GM23338 (cell line): ENCODE data around the gene DRG2. TPM values are rescaled to one million over a fixed set of nuclear protein-coding genes. Genes with fewer than 3 reads are reported as not detected.

ENCODE experiments used
- ATAC-seq: fragments of 200-7000 bp; cut with Tn5 transposase; 3 replicates; pipeline ENCODE4 v1.9.1; 2020
- DNase-seq: peaks from one replicate; pipeline ENCODE4 v3.0.0-alpha.2; 2015; ENCODE audit warnings: low spot score
- H2AFZ ChIP-seq: fragments of 200-600 bp; sonication (generic); 2 replicates; pipeline ENCODE4 v1.8.0; 2016; ENCODE audit warnings: antibody characterized with exemption, mild to moderate bottlenecking, moderate library complexity
- H3F3A ChIP-seq: fragments of 200-600 bp; sonication (generic); replicated peaks from 2 replicates; pipeline ENCODE4 v1.8.0; 2017; ENCODE audit warnings: antibody characterized with exemption, mixed run types, low read depth
- H3K27ac ChIP-seq: fragments of 200-600 bp; sonication (generic); 2 replicates; pipeline ENCODE4 v1.6.1; 2016; ENCODE audit warnings: low read depth
- H3K27me3 ChIP-seq: fragments of 200-600 bp; sonication (generic); 2 replicates; pipeline ENCODE4 v1.8.0; 2016; ENCODE audit warnings: mild to moderate bottlenecking, mixed run types, moderate library complexity; ENCODE audit not compliant: insufficient read depth
- H3K36me3 ChIP-seq: fragments of 200-600 bp; sonication (generic); 2 replicates; pipeline ENCODE4 v1.8.0; 2016; ENCODE audit warnings: mild to moderate bottlenecking; ENCODE audit not compliant: insufficient read depth
- H3K4me1 ChIP-seq: fragments of 200-600 bp; sonication (generic); 2 replicates; pipeline ENCODE4 v1.8.0; 2016; ENCODE audit warnings: mild to moderate bottlenecking, moderate library complexity; ENCODE audit not compliant: insufficient read depth
- H3K4me2 ChIP-seq: fragments of 200-600 bp; sonication (generic); 2 replicates; pipeline ENCODE4 v1.7.1; 2017; ENCODE audit warnings: mixed run types
- H3K4me3 ChIP-seq: fragments of 200-600 bp; sonication (generic); 2 replicates; pipeline ENCODE4 v1.6.1; 2016; ENCODE audit warnings: mixed run types
- H3K79me2 ChIP-seq: fragments of 200-600 bp; sonication (generic); replicated peaks from 2 replicates; pipeline ENCODE4 v1.8.0; 2017; ENCODE audit warnings: mild to moderate bottlenecking; ENCODE audit not compliant: insufficient read depth
- H3K9me2 ChIP-seq: fragments of 200-600 bp; sonication (generic); 2 replicates; pipeline ENCODE4 v1.8.0; 2017; ENCODE audit not compliant: insufficient read depth
- H4K20me1 ChIP-seq: fragments of 200-600 bp; sonication (generic); replicated peaks from 2 replicates; pipeline ENCODE4 v1.8.0; 2017; ENCODE audit warnings: mild to moderate bottlenecking; ENCODE audit not compliant: insufficient read depth
- H3K27ac Mint-ChIP-seq: 2 replicates; pipeline ENCODE4 v1.8.0; 2020; ENCODE audit warnings: inconsistent platforms, mild to moderate bottlenecking, moderate library complexity, mixed read lengths
- H3K27me3 Mint-ChIP-seq: 3 replicates; pipeline ENCODE4 v1.8.0; 2022; ENCODE audit warnings: low read depth, mild to moderate bottlenecking, moderate library complexity, mixed read lengths, inconsistent platforms; ENCODE audit not compliant: insufficient read depth, poor library complexity
- H3K36me3 Mint-ChIP-seq: 3 replicates; pipeline ENCODE4 v1.8.0; 2021; ENCODE audit warnings: low read depth, mild to moderate bottlenecking, inconsistent platforms, moderate library complexity, mixed read lengths
- H3K4me1 Mint-ChIP-seq: 3 replicates; pipeline ENCODE4 v1.8.0; 2020; ENCODE audit warnings: mild to moderate bottlenecking, inconsistent platforms, mixed read lengths
- H3K4me3 Mint-ChIP-seq: 3 replicates; pipeline ENCODE4 v1.8.0; 2021; ENCODE audit warnings: moderate library complexity, mild to moderate bottlenecking, inconsistent platforms, mixed read lengths
- H3K9me3 Mint-ChIP-seq: 3 replicates; pipeline ENCODE4 v1.8.0; 2020; ENCODE audit warnings: moderate library complexity, mild to moderate bottlenecking, inconsistent platforms, mixed read lengths
- CTCF ChIP-seq, 2 experiments: fragments of 200-600 bp in 1 of 2; sonication (generic) in 1 of 2; conservative IDR thresholded peaks; 2 replicates each; pipeline versions ENCODE4 v1.5.1 to v1.6.1; 2016 to 2017; ENCODE audit warnings: antibody characterized with exemption in 2 of 2, low read depth in 2 of 2, mild to moderate bottlenecking in 2 of 2, moderate library complexity in 1 of 2
- ETS1 ChIP-seq: IDR thresholded peaks from 2 replicates; pipeline ENCODE4 v1.6.1; 2016; ENCODE audit warnings: antibody characterized with exemption
- EZH2 ChIP-seq: fragments of 200-600 bp; sonication (generic); IDR thresholded peaks from one replicate; pipeline ENCODE4 v1.8.0; 2017; ENCODE audit warnings: antibody characterized with exemption, mild to moderate bottlenecking, low read depth; ENCODE audit not compliant: unreplicated experiment
- JUNB ChIP-seq: IDR thresholded peaks from one replicate; pipeline ENCODE4 v1.6.1; 2016; ENCODE audit warnings: antibody characterized with exemption; ENCODE audit not compliant: unreplicated experiment
- REST ChIP-seq: IDR thresholded peaks from one replicate; pipeline ENCODE4 v1.6.1; 2018; ENCODE audit warnings: antibody characterized with exemption; ENCODE audit not compliant: unreplicated experiment
- STAT1 ChIP-seq: IDR thresholded peaks from one replicate; pipeline ENCODE4 v1.6.1; 2016; ENCODE audit warnings: antibody characterized with exemption; ENCODE audit not compliant: unreplicated experiment
- ZNF114 ChIP-seq: fragments of 250-450 bp; sonication (Bioruptor Pico); IDR thresholded peaks from 2 replicates; pipeline ENCODE4 v1.5.0; 2020; ENCODE audit warnings: mild to moderate bottlenecking, moderate library complexity
- ZNF331 ChIP-seq: fragments of 250-450 bp; sonication (Bioruptor Pico); IDR thresholded peaks from 2 replicates; pipeline ENCODE4 v1.5.0; 2020; ENCODE audit warnings: low read depth, mild to moderate bottlenecking, moderate library complexity
- polyA plus RNA-seq: library from polyadenylated mRNA; unstranded; fragments of >200 nt; fragmentation: Nextera tagmentation; extraction: Ambion mirVana; gene quantifications from 2 replicates; pipeline ENCODE4 v1.2.1, GENCODE V29; 2016
- total RNA-seq: library from RNA; depleted of rRNA; stranded (reverse); fragments of >200 nt; shearing (Covaris generic); gene quantifications from 2 replicates; pipeline ENCODE4 v1.2.3, GENCODE V29; 2014

Gene DRG2
- total and polyA plus RNA-seq, 2 experiments from 2014 or later = 36.2 to 48.0 TPM

- TF ChIP-seq REST (no peak), ZNF114 (CRISPR knock-in tag) (no peak), JUNB (no peak)
Measured at GRCh38 chr17:18042983-18043382, 44.8 kb upstream of the DRG2 start (continued).

- peaks cover 4% of the 10 kb centered on the region; the same call in 1 of the 2 replicates for H3K36me3 ChIP-seq
- no peak overlapping the region for H3K4me2 ChIP-seq
- DNase-seq (peak; percentile 34), ATAC-seq (no peak)
- H3K4me1 ChIP-seq = peaks cover 3% of the 10 kb centered on the region
- no peak overlapping the region for H3K27ac ChIP-seq
- Mint-ChIP-seq H3K4me1 (peaks cover 24% of the 10 kb centered on the region), H3K36me3 (peaks cover 19% of the 10 kb centered on the region), H3K9me3 (no peaks in the 10 kb centered on the region; the same call in 2 of the 3 replicates), H3K27ac (no peak overlapping the region), H3K4me3 (no peak overlapping the region), H3K27me3 (peaks cover 11% of the 10 kb centered on the region)
- TF ChIP-seq ETS1 (no peak), EZH2 (no peak), ZNF331 (CRISPR knock-in tag) (no peak), CTCF (conservative IDR thresholded peaks at IDR 0.05; ENCODE audit: low read depth in 2 of 2) (peak; percentile 5 to 41; a peak in 2 of 4 replicates)
- H3K9me2 ChIP-seq = no peaks in the 10 kb centered on the region
- no peaks in the 10 kb centered on the region for H3F3A ChIP-seq
- H3K27me3 ChIP-seq = no peaks in the 10 kb centered on the region
- peaks cover 15% of the 10 kb centered on the region for H4K20me1 ChIP-seq
- no peak overlapping the region for H3K4me3 ChIP-seq
- H2AFZ ChIP-seq = no peak overlapping the region
- H3K79me2 ChIP-seq = peaks cover 13% of the 10 kb centered on the region
Measured at GRCh38 chr17:18043491-18043890, 44.3 kb upstream of the DRG2 start.

GRCh38 chr17:18044609-18045008, 43.1 kb upstream of the DRG2 start:
- H3K27me3 Mint-ChIP-seq = peaks cover 7% of the 10 kb centered on the region
- no peaks in the 10 kb centered on the region for H3F3A ChIP-seq
- no peaks in the 10 kb centered on the region for H3K9me3 Mint-ChIP-seq
- H2AFZ ChIP-seq = no peak overlapping the region
- peaks cover 19% of the 10 kb centered on the region for H3K36me3 Mint-ChIP-seq
- H3K4me3 ChIP-seq = no peak overlapping the region
- no peak overlapping the region for H3K4me3 Mint-ChIP-seq
- H3K79me2 ChIP-seq = peaks cover 13% of the 10 kb centered on the region
- no peak overlapping the region for H3K27ac ChIP-seq
- H3K4me1 Mint-ChIP-seq = peaks cover 24% of the 10 kb centered on the region
- H3K27me3 ChIP-seq = no peaks in the 10 kb centered on the region
- no peak overlapping the region for H3K27ac Mint-ChIP-seq
- H4K20me1 ChIP-seq = peaks cover 15% of the 10 kb centered on the region
- ATAC-seq (no peak), DNase-seq (no peak)
- no peak overlapping the region for H3K4me2 ChIP-seq
- peaks cover 3% of the 10 kb centered on the region for H3K4me1 ChIP-seq
- H3K36me3 ChIP-seq = peaks cover 4% of the 10 kb centered on the region; the same call in 1 of the 2 replicates
- no peaks in the 10 kb centered on the region for H3K9me2 ChIP-seq
- TF ChIP-seq JUNB (no peak), STAT1 (no peak)
